H9 (cell line): Measurements from ENCODE around the gene CRYBA1. TPM values are rescaled to one million over a fixed set of nuclear protein-coding genes. Genes with fewer than 3 reads are reported as not detected.

Source experiments
- DNase-seq: peaks from one replicate; pipeline ENCODE4 v3.0.0-alpha.2; 2017
- H2AFZ ChIP-seq: one replicate; pipeline ENCODE4 v1.6.1; 2013; ENCODE audit warnings: mild to moderate bottlenecking, low read length, control low read depth, moderate library complexity
- H2AK5ac ChIP-seq: 2 replicates; pipeline ENCODE4 v1.6.1; 2013; ENCODE audit warnings: low read length, control low read depth, mixed read lengths; ENCODE audit not compliant: insufficient read length
- H2BK120ac ChIP-seq: one replicate; pipeline ENCODE4 v1.6.1; 2013; ENCODE audit warnings: low read depth, mild to moderate bottlenecking, low read length, control low read depth, inconsistent platforms; ENCODE audit not compliant: poor library complexity, severe bottlenecking
- H2BK12ac ChIP-seq: 2 replicates; pipeline ENCODE4 v1.6.1; 2013; ENCODE audit warnings: low read length, control low read depth, mixed read lengths, low read depth; ENCODE audit not compliant: insufficient read length
- H2BK15ac ChIP-seq: 2 replicates; pipeline ENCODE4 v1.6.1; 2013; ENCODE audit warnings: low read depth, low read length, control low read depth
- H2BK20ac ChIP-seq: one replicate; pipeline ENCODE4 v1.6.1; 2013; ENCODE audit warnings: low read depth, mild to moderate bottlenecking, low read length, control low read depth, inconsistent platforms; ENCODE audit not compliant: poor library complexity, severe bottlenecking
- H2BK5ac ChIP-seq: 2 replicates; pipeline ENCODE4 v1.6.1; 2013; ENCODE audit warnings: low read length, control low read depth, mixed read lengths; ENCODE audit not compliant: insufficient read length
- H3K14ac ChIP-seq: 2 replicates; pipeline ENCODE4 v1.6.1; 2013; ENCODE audit warnings: low read length, control low read depth; ENCODE audit not compliant: insufficient read depth
- H3K18ac ChIP-seq: 2 replicates; pipeline ENCODE4 v1.6.1; 2013; ENCODE audit warnings: low read depth, mild to moderate bottlenecking, mixed read lengths, low read length, control low read depth; ENCODE audit not compliant: insufficient read length
- H3K23ac ChIP-seq: 2 replicates; pipeline ENCODE4 v1.6.1; 2013; ENCODE audit warnings: low read length, control low read depth, mixed read lengths, low read depth; ENCODE audit not compliant: insufficient read length
- H3K23me2 ChIP-seq: 2 replicates; pipeline ENCODE4 v1.6.1; 2013; ENCODE audit warnings: low read depth, mild to moderate bottlenecking, mixed read lengths, low read length, control low read depth; ENCODE audit not compliant: insufficient read length, poor library complexity, severe bottlenecking
- H3K27ac ChIP-seq: 2 replicates; pipeline ENCODE4 v1.5.1; 2013; ENCODE audit warnings: low read length, control low read depth, mixed read lengths, low read depth; ENCODE audit not compliant: insufficient read length
- H3K27me3 ChIP-seq: 2 replicates; pipeline ENCODE4 v1.6.1; 2013; ENCODE audit warnings: low read length, control low read depth, inconsistent platforms; ENCODE audit not compliant: insufficient read depth
- H3K4ac ChIP-seq: 2 replicates; pipeline ENCODE4 v1.6.1; 2013; ENCODE audit warnings: low read depth, mild to moderate bottlenecking, control low read depth, inconsistent platforms, low read length, moderate library complexity
- H3K4me1 ChIP-seq: 2 replicates; pipeline ENCODE4 v1.6.1; 2013; ENCODE audit warnings: low read length, control low read depth, inconsistent platforms; ENCODE audit not compliant: insufficient read depth
- H3K4me2 ChIP-seq: 2 replicates; pipeline ENCODE4 v1.6.1; 2013; ENCODE audit warnings: low read length, control low read depth, mixed read lengths; ENCODE audit not compliant: insufficient read length, insufficient read depth
- H3K56ac ChIP-seq: 2 replicates; pipeline ENCODE4 v1.6.1; 2013; ENCODE audit warnings: low read depth, mild to moderate bottlenecking, mixed read lengths, low read length, control low read depth; ENCODE audit not compliant: insufficient read length
- H3K79me1 ChIP-seq: 2 replicates; pipeline ENCODE4 v1.6.1; 2013; ENCODE audit warnings: low read depth, mild to moderate bottlenecking, moderate library complexity, low read length, control low read depth, inconsistent platforms; ENCODE audit not compliant: insufficient read depth, poor library complexity, severe bottlenecking
- H3K79me2 ChIP-seq: 2 replicates; pipeline ENCODE4 v1.6.1; 2013; ENCODE audit warnings: low read length, control low read depth, inconsistent platforms; ENCODE audit not compliant: insufficient read depth
- H3K9ac ChIP-seq: 2 replicates; pipeline ENCODE4 v1.6.1; 2013; ENCODE audit warnings: low read length, control low read depth, mixed read lengths; ENCODE audit not compliant: insufficient read length; ENCODE audit errors: extremely low read depth
- H3K9me3 ChIP-seq: one replicate; pipeline ENCODE4 v1.6.1; 2013; ENCODE audit warnings: low read depth, low read length, inconsistent platforms; ENCODE audit not compliant: control insufficient read depth
- H3T11ph ChIP-seq: one replicate; pipeline ENCODE4 v1.6.1; 2013; ENCODE audit warnings: mild to moderate bottlenecking, low read length, control low read depth, inconsistent platforms
- H4K20me1 ChIP-seq: one replicate; pipeline ENCODE4 v1.6.1; 2013; ENCODE audit not compliant: control insufficient read depth, insufficient read length, insufficient read depth
- H4K5ac ChIP-seq: 2 replicates; pipeline ENCODE4 v1.6.1; 2013; ENCODE audit warnings: low read depth, mild to moderate bottlenecking, mixed read lengths, low read length, control low read depth; ENCODE audit not compliant: insufficient read length
- H4K8ac ChIP-seq: replicated peaks from 2 replicates; pipeline ENCODE4 v1.6.1; 2013; ENCODE audit warnings: low read length, control low read depth, mixed read lengths, low read depth; ENCODE audit not compliant: insufficient read length
- H4K91ac ChIP-seq: 2 replicates; pipeline ENCODE4 v1.6.1; 2013; ENCODE audit warnings: low read depth, mild to moderate bottlenecking, moderate library complexity, mixed read lengths, low read length, control low read depth; ENCODE audit not compliant: insufficient read length
- H3K27ac Mint-ChIP-seq, 3 experiments: 2 replicates in 2 of 3; 3 replicates in 1 of 3; pipeline ENCODE4 v1.8.0; 2020 to 2021; ENCODE audit warnings: mixed read lengths in 3 of 3, mild to moderate bottlenecking in 1 of 3, moderate library complexity in 1 of 3
- H3K27me3 Mint-ChIP-seq: 2 replicates; pipeline ENCODE4 v1.8.0; 2021; ENCODE audit warnings: low read depth, mild to moderate bottlenecking, moderate library complexity, mixed read lengths
- H3K36me3 Mint-ChIP-seq, 3 experiments: 2 replicates in 2 of 3; 3 replicates in 1 of 3; pipeline ENCODE4 v1.8.0; 2020 to 2021; ENCODE audit warnings: low read depth in 3 of 3, mixed read lengths in 3 of 3; ENCODE audit not compliant: insufficient read depth in 1 of 3
- H3K4me1 Mint-ChIP-seq, 2 experiments: 2 replicates each; pipeline ENCODE4 v1.8.0; 2020; ENCODE audit warnings: mixed read lengths in 2 of 2
- H3K4me3 Mint-ChIP-seq, 2 experiments: 2 replicates in 1 of 2; 3 replicates in 1 of 2; pipeline ENCODE4 v1.8.0; 2020 to 2021; ENCODE audit warnings: mild to moderate bottlenecking in 2 of 2, mixed read lengths in 2 of 2, moderate library complexity in 1 of 2
- H3K9me3 Mint-ChIP-seq, 2 experiments: 2 replicates in 1 of 2; 3 replicates in 1 of 2; pipeline ENCODE4 v1.8.0; 2020; ENCODE audit warnings: mild to moderate bottlenecking in 2 of 2, mixed read lengths in 2 of 2, moderate library complexity in 1 of 2
- WGBS: extraction: QIAGEN DNeasy Blood & Tissue Kit; methylation state at CpG from one replicate; pipeline ENCODE4 v1.1.7; 2013; ENCODE audit warnings: missing lambda C conversion rate, low lambda C conversion rate, mixed read lengths; ENCODE audit not compliant: insufficient read length; ENCODE audit errors: extremely low coverage; 5-methylcytosine and 5-hydroxymethylcytosine counted together
- total RNA-seq: library from RNA; stranded (reverse); gene quantifications from 2 replicates; pipeline ENCODE4 v1.2.1, GENCODE V29; 2021
- TF ChIP-seq, protein P1 (sequence below): fragments of 200-600 bp; sonication (generic); conservative IDR thresholded peaks from 3 replicates; pipeline ENCODE4 v1.8.0; 2021; ENCODE audit warnings: antibody characterized with exemption, mild to moderate bottlenecking

Gene CRYBA1
- total RNA-seq, 1 experiment from 2014 or later = not detected

DNA sequence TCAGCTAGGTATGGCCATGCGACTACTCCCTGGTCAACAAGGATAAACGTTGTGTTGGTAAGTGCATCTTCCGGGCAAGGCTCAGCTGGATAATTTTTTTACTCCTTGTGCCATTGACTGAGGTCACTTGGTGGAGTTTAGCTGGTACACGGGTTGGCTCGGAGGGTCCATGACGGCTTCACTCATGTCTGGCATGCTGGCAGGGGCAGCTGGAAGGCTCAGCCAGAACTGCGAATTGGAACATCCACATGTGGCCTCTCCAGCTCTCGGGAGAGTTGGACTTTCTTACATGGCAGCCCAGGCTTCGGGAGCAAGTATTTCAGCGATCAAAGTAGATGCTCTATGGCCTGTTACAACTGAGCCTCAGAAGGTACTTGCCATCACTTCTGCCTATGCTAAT, 31.5 kb upstream of the CRYBA1 start:
- Mint-ChIP-seq H3K4me3 (no peak overlapping the region), H3K36me3 (no peaks in the 10 kb centered on the region; a peak in 1 of 7 replicates), H3K27ac (no peak overlapping the region), H3K9me3 (no peaks in the 10 kb centered on the region), H3K4me1 (peaks cover 6 to 10% of the 10 kb centered on the region in 2 experiments), H3K27me3 (no peaks in the 10 kb centered on the region)
- Histone ChIP-seq H4K8ac (no peak overlapping the region), H2AK5ac (no peak overlapping the region), H3K79me1 (no peaks in the 10 kb centered on the region), H3K56ac (no peak overlapping the region), H3K18ac (no peak overlapping the region), H3K9ac (no peak overlapping the region), H4K5ac (no peak overlapping the region), H2AFZ (no peak overlapping the region), H3K27me3 (no peaks in the 10 kb centered on the region), H4K20me1 (no peaks in the 10 kb centered on the region), H3K9me3 (no peaks in the 10 kb centered on the region), H2BK15ac (no peak overlapping the region), H3K79me2 (no peaks in the 10 kb centered on the region), H3K23ac (no peak overlapping the region), H3K4ac (no peak overlapping the region), H2BK20ac (no peak overlapping the region), H3K27ac (no peak overlapping the region), H3K4me2 (no peak overlapping the region), H3T11ph (no peak overlapping the region), H3K14ac (no peak overlapping the region), H2BK12ac (no peak overlapping the region), H2BK5ac (no peak overlapping the region), H2BK120ac (no peak overlapping the region), H4K91ac (no peak overlapping the region), H3K23me2 (no peaks in the 10 kb centered on the region), H3K4me1 (no peaks in the 10 kb centered on the region)
- WGBS = no CpG with 5 or more reads among the region's 10 CpGs
- TF ChIP-seq, protein P1, sequence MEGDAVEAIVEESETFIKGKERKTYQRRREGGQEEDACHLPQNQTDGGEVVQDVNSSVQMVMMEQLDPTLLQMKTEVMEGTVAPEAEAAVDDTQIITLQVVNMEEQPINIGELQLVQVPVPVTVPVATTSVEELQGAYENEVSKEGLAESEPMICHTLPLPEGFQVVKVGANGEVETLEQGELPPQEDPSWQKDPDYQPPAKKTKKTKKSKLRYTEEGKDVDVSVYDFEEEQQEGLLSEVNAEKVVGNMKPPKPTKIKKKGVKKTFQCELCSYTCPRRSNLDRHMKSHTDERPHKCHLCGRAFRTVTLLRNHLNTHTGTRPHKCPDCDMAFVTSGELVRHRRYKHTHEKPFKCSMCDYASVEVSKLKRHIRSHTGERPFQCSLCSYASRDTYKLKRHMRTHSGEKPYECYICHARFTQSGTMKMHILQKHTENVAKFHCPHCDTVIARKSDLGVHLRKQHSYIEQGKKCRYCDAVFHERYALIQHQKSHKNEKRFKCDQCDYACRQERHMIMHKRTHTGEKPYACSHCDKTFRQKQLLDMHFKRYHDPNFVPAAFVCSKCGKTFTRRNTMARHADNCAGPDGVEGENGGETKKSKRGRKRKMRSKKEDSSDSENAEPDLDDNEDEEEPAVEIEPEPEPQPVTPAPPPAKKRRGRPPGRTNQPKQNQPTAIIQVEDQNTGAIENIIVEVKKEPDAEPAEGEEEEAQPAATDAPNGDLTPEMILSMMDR = no peak
- DNase-seq = no peak
